NCI-H748 (cell line): ENCODE data around the gene OR8B4.
A peak's percentile ranks its signal among the peaks of the same experiment; 100 is the strongest.
"Not testable (repeated sequence)": the region's sequence is repeated elsewhere in the genome, so short reads cannot be mapped to it uniquely, and the experiment has no call there.

Experiments used
- DNase-seq: peaks from one replicate; lab custom pipeline; 2025; ENCODE audit not compliant: unreplicated experiment; lab: John Stamatoyannopoulos, UW

The OR8B4 gene

GRCh38 chr11:124409906-124410305 is 14.8 kb downstream of the OR8B4 start:
- no peak for DNase-seq

- DNase-seq = no peak
These were observed 19.1 kb downstream of the OR8B4 start for GRCh38 chr11:124405581-124405980.

DNA sequence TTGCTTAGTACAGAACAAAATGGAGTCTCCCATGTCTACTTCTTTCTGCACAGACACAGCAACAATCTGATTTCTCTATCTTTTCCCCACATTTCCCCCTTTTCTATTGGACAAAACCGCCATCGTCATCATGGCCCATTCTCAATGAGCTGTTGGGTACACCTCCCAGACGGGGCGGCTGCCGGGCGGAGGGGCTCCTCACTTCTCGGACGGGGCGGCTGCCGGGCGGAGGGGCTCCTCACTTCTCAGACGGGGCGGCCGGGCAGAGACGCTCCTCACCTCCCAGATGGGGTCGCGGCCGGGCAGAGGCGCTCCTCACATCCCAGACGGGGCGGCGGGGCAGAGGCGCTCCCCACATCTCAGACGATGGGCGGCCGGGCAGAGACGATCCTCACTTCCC is 21.5 kb downstream of the OR8B4 start:
- not testable (repeated sequence) for DNase-seq

DNA sequence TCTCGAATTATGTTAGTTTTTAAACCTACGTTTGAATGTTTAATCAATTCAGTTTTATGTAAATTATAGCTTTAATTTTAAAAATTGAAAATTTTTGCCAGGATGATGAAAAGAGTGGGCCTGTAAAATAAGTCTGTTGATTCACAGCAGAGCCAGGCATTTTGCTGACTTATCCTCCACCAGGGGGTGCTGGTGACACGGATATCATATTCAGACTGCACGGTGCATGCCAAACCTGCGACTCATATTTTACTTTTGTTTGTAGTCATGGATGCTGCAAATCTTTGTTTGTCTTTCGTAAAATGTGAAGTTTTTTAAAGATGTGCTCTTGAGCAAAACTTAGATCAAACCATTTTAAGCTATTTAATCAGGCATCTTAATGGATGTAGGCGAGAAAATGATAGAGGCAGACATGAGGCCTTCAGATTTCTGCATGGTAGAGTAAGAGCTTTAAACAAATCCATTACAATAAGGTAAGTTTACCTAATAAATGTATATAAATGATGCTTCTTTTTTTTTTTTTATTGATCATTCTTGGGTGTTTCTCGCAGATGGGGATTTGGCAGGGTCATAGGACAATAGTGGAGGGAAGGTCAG is 22.2 kb downstream of the OR8B4 start:
- DNase-seq = peak; percentile 23

DNA sequence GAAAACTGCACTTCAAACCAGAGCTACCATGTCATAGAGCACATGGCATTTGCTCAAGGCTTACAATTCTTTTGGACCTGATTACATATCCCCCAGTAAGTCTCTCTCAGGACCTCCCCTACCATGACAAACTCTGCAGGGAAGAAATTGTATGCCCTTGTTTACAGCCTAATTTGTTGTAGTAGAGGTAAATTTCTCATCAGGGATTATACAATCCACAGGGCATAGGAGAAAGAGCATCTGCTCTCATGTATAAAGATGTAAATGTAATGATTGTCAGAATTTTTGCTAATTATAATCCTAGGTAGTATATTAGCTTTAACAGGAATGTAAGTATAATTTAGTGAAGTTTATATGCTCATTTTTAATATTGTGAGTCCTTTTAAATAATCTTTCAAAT is 25.7 kb downstream of the OR8B4 start, which contains the start of gene OR8B3:
TSS of gene OR8B3 (minus strand) at position 101 of the 400 bp plus-strand sequence. CDS start 1,673 bp downstream, outside the sequence.
- DNase-seq = no peak

GRCh38 chr11:124396847-124397246 is 27.8 kb downstream of the OR8B4 start:
- DNase-seq = not testable (repeated sequence)

DNA sequence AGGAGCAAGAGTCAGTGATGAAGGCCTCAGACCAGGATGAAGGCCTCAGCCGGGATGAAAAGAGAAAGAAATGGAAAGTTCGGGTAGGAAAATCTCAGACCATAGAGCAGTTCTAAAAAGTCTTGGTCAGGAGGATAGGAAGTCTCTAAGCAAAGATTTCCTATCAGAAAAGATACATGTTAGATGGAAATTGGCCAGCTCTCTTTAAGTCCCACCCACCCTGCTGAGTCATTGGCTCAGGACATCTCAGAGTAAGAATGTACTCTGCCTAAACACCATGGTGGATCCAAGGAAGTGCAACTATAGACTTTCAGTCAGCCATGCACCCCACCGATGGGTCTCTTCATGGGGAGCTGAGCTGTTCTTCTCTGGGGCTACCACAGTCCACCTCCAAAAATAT is 30.3 kb downstream of the OR8B4 start:
- no peak for DNase-seq

- no peak for DNase-seq
These were observed 40.3 kb downstream of the OR8B4 start, which contains the start of gene OR8B2 for GRCh38 chr11:124384399-124384798. Gene OR8B2, minus strand, starts transcription at chr11:124384499. Its CDS starts 1,156 bp downstream, at chr11:124383343.

DNA sequence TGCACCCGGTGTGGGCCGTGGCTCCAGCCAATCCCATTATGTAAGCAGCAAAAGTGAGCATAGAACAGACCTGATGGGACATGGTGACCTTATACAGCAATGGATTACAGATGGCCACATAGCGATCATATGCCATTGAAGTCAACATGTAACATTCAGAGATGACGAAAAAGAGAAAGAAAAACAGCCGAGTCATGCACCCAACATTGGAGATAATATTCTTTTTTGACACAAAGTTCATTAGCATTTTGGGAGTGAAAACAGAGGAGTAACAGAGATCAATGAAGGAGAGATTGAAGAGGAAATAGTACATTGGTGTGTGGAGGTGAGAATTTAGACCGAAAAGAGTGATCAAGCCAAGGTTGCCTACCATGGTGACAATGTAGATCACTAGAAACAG is 41.8 kb downstream of the OR8B4 start:
- not testable (repeated sequence) for DNase-seq

- no peak for DNase-seq
These were observed 44.1 kb downstream of the OR8B4 start for GRCh38 chr11:124380585-124380984.

DNA sequence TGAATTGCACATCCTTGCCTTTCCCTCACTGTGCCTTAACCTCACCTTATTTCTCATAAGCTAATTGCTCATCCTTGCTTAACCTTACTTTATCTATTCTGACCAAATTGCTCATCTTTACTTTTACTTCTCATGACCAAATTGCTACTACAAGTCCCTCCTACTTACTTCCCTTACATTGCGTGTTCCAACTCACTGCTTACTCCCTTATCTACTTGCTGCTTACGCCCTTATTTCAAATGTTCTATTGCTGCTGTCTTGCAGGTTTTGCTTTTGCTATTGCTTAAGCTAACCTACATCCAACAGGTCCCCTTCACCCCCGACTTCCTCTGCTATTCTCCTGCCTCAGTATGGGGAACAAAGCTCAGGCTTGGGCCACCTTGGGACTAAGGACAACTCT is 48.4 kb downstream of the OR8B4 start:
- DNase-seq = no peak
